Measurements from ENCODE around the gene PAPPA.

Gene PAPPA

DNA sequence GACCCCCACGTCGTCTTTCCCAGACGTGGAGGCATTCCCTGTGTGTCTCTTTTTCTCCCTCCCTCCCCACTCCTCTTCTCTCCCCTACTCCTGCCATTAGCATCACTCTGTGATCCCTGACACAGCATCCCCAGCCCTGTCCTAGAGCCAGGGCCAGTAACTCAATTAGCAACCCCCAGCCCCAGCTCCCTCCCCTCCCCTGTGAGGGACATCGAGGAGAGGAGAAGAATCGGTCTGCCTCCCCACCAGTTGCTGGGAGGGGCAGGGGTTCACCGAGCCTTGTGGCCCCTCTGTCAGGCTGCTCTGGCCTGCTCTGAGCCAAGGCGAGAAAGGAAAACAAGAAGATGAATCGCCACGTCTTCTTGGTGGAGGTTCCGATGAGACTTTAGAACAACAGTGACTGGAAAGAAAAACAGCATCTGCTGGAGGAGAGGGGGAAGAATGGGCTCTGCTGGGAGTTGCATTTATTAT, 123.1 kb downstream of the PAPPA start:
- no peak for DNase-seq (ENCODE audit: low read depth)

DNA sequence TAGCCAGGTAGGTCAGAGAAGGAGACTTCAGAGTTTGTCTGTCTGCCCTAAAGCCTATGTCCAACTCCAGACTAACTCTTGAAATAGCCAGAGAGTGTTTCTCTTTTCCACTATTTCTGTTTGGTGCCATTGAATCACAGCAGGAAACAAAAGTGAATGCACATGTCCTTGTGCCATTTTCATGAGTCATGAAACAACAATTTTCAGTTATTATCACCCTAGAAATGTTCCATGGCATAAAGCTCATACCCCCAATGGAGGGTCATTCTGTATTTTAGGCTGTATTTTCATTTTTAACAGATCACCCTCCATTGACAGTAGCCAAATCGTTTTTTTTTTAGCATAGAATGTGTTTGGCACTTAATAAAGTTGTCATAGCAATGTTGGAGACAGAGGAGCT, 124.7 kb downstream of the PAPPA start:
- DNase-seq (ENCODE audit: low read depth), result no peak

DNA sequence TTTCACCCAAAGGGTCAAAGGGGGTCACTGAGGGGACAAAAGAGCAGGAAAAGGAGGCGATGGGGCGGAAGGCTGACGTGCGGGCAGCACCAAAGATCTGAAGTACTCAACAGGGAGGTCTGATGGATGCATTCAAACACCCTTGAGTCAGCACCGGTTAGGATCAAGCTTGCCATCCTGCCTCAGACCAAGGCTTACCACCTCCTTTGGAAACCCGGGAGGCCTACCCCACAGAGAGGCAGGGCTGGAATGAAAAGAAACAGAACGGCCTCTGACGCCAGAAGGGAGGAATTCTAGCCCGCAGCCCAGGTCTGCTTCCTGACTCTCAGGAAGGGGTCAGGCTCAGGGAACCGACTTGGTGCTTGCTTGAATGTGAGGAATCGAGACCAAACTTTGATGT, 125.6 kb downstream of the PAPPA start:
- DNase-seq (ENCODE audit: low read depth), result no peak

DNA sequence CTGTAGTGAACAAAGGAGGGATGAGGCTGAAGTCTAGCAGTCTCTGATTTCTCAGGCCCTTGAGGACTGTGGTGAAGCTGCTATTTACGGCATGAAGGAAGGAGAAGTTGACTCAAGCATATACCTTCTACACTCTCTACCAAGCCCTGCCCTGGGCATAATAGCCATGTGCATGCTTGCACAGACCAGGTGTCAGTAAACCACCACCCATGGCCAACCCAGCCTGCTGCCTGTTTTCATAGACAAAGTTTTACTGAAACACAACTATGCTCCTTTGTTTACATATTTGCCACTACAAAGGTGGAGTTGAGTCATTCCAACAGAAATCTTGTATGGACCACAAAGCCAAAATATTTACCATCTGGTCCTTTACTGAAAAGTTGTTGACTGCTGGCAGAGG, 126.9 kb downstream of the PAPPA start:
- DNase-seq (ENCODE audit: low read depth), result no peak

DNA sequence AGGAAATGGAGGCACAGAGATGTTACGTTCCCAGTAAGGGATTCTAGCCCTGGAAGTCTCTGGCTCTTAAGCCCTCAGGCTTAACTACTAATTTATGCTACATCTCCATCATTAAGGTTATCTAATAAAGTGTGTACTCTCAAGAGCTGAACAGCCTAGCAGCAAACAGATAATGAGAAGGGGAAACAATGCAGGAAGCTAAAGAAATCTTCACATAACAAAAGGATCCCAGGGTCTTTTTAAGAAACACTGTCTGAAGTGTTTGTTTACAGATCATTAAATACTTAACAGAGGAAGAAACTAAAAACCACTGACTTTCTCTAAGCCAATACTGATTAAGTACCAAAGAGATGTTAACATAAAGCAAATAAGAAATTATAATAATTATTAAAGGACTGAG, 129.0 kb downstream of the PAPPA start:
- DNase-seq (ENCODE audit: low read depth), result no peak

DNA sequence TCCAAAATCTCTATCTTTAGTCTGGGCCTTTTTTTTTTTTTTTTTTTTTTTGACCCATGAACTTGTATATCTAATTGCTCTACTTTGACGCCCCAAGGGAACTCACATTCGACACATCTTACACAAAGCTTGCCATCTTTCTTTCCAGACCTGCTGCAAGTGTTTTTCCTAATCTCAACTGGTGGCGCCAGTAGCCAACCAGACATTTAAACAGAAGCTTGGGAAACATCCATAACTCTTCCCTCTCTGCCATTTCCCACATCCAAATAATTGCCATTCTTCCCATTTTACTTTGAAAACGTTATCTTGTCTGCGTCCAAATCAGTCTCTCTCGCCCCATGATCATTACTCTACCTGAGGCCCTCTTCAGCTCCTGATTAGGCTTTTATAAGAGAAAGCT, 130.9 kb downstream of the PAPPA start:
- no peak for DNase-seq (ENCODE audit: low read depth)

DNA sequence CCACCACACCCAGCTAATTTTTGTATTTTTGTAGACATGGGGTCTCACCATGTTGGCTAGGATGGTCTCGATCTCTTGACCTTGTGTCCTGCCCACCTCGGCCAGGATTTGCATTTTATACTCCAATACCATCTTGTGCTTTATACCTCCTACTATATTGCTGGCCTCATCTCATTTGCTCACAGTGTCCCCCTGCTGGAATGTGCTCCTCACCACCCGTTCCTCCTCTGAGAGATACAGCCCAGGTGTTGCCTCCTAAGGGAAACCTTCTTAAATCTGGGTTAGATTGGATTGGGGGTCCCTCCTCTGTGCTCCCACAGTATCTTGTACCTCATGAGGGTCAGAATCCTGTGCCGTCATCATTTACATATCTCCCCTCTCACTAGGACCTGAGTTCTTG, 131.7 kb downstream of the PAPPA start:
- DNase-seq (ENCODE audit: low read depth), result no peak

DNA sequence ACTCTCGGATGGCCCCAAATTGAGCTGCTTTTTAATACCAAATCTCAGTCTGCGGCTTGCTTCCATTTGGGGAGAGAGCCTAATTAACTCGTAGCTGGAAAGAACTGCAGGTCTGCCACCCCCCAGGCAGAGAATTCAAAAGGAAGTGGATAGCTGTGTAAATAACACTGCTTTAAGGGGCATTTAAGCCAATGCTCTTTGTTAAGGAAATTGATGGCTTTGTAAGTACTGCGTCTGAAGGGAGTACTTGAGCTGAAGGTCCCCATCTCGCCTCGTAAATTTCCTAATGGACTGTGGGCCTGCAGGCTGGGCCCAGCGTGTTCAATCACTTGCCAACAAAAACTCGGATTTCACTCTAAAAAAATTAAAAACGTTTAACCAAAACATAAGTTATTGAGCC, 132.7 kb downstream of the PAPPA start:
- no peak for DNase-seq (ENCODE audit: low read depth)

DNA sequence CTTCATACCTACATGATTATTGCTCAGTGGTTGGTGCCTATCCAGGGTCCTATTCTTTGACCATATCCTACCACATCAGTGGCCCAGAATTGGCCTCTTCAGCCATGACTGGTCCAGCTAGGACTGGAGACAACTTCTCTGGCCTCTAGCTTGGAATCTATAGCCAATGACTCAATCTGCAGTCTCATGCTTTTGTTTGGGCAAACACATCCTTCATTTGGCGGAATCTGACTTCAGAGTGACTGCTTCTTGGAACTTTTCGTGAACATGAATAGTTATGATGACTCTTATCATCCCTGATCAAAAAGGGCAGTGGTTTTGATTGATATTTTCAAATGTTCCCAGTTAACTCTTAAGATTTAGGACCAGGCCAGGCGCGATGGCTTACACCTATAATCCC, 134.1 kb downstream of the PAPPA start:
- peak; percentile 83 for DNase-seq (ENCODE audit: low read depth)

DNA sequence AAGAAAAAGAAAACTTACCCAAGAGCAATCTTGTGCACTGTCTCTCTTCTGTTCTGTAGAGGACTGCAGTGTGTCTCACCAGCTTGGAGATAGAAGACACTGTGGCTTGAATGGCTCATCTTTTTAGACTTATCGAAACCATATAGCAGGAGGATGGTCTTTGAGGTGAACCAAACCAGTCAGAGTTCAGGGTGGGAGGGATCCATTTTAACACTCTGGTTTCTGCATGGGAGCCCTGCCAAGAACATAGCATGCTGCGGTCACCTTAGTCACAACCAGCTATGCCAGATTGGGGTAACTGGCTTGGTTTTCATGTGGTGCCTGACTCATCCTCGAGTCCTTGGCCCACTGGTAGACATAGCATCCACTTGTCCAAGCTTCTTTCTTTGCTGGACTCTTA, 135.1 kb downstream of the PAPPA start:
- DNase-seq (ENCODE audit: low read depth), result peak; percentile 97

DNA sequence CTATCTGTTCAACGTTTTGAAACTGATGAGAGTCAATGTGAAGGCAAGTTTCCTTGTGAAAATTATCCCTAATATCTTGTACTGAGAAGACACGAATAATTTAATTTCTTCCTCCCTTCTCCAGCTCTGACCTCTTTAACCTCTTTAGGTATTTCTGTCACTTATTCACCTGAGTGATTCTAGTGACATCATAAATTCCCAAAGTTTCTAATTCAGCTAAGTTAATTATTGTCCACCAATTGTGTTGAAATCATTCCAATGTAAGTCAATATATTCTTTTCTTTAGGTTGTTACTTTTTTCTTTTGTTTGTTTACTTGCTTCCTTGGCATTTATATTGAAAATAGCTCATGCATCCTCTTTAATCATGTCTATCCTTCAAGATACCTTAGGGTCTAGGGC, 143.8 kb downstream of the PAPPA start:
- DNase-seq (ENCODE audit: low read depth), result no peak

DNA sequence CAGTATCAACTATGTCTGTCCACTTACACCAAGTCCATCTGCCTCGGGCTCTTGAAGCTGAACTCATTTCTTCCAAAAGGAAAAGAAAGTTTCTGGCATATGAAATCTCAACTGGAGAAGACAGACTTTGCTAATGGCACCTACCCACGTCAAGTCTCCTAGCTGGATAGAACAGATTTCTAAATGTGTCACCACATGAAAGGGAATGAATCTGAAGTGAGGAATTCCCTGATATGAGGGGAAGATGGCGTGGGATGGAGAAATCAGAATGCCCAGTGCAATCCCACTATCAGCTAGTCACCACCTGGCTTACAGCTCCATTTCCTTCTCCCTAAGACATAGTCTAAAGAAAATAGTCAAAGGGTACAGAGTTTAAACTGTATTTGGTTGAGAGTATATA, 144.7 kb downstream of the PAPPA start:
- no peak for DNase-seq (ENCODE audit: low read depth)

DNA sequence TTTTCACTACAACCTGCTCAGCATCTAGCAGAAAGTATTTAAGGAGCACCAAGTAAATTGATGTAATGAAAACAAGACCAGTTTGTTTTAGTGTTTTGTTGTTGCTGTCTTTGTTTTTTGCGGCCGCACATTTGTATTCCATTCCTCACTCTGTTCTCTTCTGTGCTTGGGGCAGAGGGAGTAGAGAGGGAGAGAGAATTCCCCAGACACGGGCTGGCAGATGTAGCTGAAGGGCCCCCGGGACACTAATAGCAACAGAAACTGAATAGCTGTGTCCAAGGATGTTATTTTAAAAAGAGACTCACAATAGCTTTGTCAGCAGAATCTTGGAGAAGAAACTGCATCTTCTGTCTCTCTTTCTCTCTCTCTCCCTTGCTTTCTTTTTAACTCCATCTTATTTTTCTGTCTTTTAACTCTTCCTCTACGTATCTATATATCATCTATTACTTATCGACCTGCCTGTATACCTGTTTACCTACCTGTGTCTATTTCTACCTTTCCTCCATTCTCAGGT, 145.3 kb downstream of the PAPPA start:
- DNase-seq (ENCODE audit: low read depth), result no peak

DNA sequence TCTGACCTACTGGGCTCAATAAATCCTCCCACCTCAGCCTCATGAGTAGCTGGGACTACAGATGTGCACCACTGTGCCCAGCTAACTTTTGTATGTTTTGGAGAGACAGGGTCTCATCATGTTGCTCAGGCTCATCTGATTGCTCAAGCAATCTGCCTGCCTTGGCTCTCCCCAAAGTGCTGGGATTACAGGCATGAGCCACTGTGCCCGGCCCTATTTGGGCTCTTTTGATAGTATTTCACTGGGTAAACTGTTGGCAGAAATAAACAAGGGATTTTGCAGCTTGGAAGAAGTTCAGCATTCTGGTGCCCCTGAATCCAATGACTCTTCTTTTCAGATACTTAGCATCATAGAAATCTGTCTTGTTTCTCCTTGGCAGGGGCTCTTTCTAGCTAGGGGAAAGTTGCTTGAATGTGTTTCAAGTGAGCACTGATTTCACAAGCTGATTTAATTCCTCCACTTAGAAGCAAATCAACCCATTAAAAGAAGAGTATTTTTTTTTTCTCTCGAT, 146.8 kb downstream of the PAPPA start:
- no peak for DNase-seq (ENCODE audit: low read depth)

DNA sequence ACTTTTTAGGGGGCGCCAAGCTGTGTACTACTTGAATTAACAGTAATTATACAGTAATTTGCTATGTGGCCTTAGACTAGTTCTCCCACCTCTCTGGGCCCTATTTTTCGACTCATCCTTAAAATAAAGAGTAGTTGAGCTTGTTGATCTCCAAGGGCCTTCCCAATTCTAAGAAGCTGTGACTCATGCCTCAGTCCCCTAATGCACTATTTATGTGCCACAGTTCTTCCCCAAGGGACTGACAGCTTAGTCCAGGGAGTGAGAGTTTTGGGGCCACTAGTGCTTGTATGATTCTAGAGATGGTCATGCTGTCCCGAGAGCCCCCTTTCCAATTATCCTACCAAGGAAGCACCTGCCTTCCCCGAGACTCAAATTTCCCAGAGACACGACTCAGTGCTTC, 149.7 kb downstream of the PAPPA start:
- no peak for DNase-seq (ENCODE audit: low read depth)

DNA sequence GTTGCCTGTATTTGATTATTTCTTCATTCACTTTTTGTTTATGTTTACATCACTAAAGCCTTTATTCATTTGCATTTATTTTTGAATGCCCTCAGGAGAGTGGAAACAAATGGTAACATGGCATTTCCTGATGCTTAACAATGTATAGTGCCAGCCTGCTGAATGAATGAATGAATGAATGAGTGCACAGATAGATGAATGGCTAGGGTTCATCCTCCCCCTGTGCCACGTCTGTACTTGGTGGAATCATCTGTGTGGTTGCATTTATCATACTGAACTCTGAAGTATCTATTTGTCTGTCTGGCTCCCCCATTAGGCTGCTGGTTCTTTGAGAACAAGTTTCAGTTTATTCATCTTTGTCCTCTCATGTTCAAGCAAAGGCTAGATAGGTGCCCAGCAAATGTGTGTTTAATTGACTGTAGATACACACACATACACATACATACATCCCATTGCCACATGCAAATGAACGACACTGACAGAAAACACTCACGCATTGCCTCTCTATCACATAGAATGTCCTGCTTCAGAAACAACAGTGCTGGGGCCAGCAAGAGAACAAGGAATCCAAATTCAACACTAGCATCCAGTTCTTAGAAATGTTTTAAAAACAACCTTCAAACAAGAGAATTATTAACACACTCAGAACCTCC, 150.4 kb downstream of the PAPPA start:
- no peak for DNase-seq (ENCODE audit: low read depth)

DNA sequence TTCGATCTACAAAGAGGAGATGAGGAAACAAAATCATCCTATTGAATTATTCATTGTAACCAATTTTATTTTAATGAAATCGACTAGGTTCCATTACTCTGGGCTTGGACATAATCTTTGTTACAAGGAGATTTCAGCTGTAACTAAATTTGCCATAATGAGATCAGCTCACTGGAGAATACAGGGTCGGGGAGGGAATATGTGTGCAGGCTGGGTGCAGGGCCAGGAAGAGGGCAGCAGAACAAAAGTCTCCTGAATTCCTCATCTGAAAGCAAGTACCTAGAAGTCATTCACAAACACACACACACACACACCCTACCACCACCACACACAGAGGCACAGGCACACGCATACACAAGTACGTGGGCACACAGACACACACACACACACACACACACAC, 151.2 kb downstream of the PAPPA start:
- DNase-seq (ENCODE audit: low read depth), result no peak

DNA sequence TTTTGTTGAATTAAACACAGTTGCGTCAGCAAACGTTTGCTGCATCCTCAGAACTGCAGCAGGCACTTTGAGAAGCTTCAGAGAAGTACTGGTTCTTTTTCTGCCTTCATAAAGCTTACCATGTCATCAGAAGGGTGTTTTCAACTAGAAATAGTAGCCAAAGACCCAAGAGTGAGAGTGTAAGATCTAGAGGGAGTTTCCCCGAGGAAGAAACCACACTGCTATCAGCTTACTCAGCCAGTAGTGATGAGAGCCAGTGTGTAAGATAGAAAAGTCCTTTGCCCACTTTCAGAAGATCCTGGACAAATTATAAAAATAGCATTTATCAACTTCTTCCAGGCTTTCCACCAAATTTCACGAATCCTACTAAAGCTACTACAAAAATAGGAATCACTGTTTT, 154.5 kb downstream of the PAPPA start:
- no peak for DNase-seq (ENCODE audit: low read depth)

DNA sequence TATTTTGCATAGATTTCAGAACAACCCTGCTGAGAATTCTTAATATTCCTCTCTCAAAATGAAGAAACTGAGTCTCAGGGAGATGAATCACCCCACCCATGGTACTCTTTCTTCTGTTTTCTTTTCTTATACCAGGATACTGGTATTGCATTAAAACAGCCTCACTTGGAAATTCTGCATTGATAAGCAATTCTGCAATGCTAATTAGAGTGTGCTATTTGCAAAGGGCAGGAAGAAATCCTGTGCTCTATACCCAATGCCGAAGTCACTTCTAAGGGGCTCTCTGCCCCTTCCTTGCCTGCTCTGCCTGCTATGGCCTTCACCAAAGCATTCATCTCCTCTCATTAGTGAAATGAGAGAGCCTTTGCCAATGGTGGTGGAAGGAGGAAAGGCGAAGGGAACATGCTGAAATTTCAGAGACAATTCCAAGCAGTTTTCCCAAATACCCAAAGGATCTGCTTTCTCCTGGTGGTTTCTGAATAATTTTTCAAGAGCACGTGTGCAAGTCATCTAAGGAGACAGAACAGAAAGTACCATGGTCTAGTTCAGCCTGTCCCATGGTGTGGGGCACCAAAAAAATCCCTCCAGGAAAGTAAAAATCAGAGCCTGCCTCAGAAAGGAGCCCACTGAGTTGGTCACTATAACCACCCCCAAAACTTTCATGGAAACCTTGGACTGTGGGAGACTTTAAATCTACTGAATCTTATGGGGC, 156.5 kb downstream of the PAPPA start:
- DNase-seq (ENCODE audit: low read depth), result no peak

DNA sequence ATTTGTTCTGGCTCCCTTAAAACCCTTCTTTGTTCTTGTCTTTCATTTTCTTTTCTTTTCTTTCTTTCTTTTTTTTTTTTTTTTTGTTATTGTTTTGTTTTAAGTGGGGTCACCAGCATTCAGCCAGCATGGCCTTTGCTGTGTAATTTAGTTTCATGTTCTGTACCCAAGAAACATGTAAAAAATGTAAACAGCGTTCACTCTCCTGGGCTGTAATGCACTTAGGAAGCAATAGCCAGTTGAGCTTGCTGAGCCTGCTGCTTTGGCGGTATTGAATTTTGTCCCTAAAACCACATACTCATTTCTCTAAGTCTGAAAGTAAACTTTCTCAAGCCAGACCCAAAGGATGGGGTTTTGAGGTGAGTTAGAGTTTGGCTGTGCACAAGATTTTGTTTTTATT, 158.6 kb downstream of the PAPPA start:
- no peak for DNase-seq (ENCODE audit: low read depth)

DNA sequence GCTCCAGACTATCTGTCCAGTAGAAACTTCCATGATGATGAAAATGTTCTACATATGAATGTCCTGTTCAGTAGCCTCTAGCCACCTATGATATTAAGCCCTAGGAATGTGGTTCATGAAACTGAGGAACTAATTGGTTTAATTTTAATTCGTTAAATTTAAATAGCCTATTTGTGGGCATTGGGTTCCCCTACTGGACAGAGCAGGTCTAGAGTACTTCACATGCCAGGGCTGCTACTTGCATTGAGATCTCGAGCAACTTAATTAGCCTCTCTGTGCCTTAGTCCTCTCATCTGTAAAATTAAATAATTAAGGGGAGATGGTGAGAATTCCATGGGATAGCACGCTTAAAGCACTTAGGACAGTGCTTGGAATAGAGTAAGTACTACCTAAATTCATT, 160.0 kb downstream of the PAPPA start:
- no peak for DNase-seq (ENCODE audit: low read depth)

DNA sequence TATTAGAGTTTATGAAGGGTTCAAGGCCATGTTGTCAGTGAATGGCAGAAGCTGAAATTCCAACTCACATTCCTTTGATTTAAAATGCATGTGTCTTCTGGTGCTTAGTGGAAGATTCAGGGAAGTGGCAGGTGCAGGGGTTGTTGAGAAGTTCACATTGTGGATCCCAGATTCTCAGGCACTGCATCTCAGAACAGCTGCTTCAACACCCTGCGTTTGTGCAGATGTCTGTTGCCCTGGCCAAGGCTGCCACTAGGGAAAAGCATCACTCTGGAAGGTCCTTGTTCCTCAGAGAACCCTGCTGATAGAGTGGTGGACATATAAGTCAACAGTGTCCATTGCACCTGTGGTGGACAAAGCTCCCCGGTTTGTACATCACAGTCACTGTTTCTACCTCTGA, 162.7 kb downstream of the PAPPA start:
- no peak for DNase-seq (ENCODE audit: low read depth)

DNA sequence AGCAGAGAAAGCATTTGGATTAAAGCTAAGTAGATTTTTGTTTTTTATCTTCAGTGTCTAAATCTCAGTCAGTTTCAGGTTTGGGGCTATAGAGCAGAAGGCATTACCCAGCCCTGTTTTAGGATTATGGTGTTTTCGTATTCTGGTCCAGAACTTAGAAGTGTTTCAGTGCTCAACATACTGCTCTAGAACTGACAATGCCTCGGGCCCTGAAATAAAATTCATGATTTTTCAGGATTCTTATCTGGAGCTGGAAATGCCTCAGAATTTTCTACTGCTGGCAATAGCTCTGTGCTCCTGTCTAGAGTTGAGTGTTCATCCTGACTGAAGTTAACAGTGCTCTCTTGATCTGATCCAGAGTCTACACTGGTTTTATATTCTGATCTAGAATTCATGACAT, 163.9 kb downstream of the PAPPA start:
- DNase-seq (ENCODE audit: low read depth), result no peak
